GM18873 (cell line): ENCODE results near the gene COL2A1.
"Not testable (repeated sequence)": the region's sequence is repeated elsewhere in the genome, so short reads cannot be mapped to it uniquely, and the experiment has no call there.

Experiments used
- ATAC-seq: cut with Tn5 transposase; IDR thresholded peaks from one replicate; pipeline ENCODE4 v1.9.1; 2021; ENCODE audit warnings: mild to moderate bottlenecking, moderate library complexity, moderate number of reproducible peaks; ENCODE audit not compliant: unreplicated experiment, low FRiP score

COL2A1 gene

GRCh38 chr12:47978598-47978873, 25.7 kb downstream of the COL2A1 start:
- ATAC-seq, result no peak

- ATAC-seq, result no peak
These were observed 26.3 kb downstream of the COL2A1 start for GRCh38 chr12:47977772-47978597.

- no peak for ATAC-seq
These were observed 27.1 kb downstream of the COL2A1 start for GRCh38 chr12:47977046-47977771.

- ATAC-seq, result no peak
These were observed 28.5 kb downstream of the COL2A1 start for GRCh38 chr12:47975816-47976215.

GRCh38 chr12:47975036-47975620, 29.1 kb downstream of the COL2A1 start:
- no peak for ATAC-seq

GRCh38 chr12:47973870-47974269, 30.4 kb downstream of the COL2A1 start:
- no peak for ATAC-seq

GRCh38 chr12:47972895-47973294, 31.4 kb downstream of the COL2A1 start:
- no peak for ATAC-seq

- no peak for ATAC-seq
These were observed 33.4 kb downstream of the COL2A1 start for GRCh38 chr12:47970843-47971242.

GRCh38 chr12:47969845-47970244, 34.4 kb downstream of the COL2A1 start:
- no peak for ATAC-seq

GRCh38 chr12:47967461-47968321, 36.6 kb downstream of the COL2A1 start:
- no peak for ATAC-seq

- no peak for ATAC-seq
These were observed 38.7 kb downstream of the COL2A1 start for GRCh38 chr12:47965581-47965980.

GRCh38 chr12:47964106-47964728, 40.1 kb downstream of the COL2A1 start:
- ATAC-seq, result no peak

GRCh38 chr12:47963340-47964040, 40.8 kb downstream of the COL2A1 start, which contains the start of gene TMEM106C:
Gene TMEM106C, plus strand, starts transcription at chr12:47963596. Its CDS starts 641 bp downstream, at chr12:47964237.
- peak; percentile 89 for ATAC-seq

GRCh38 chr12:47962198-47962597, 42.1 kb downstream of the COL2A1 start:
- no peak for ATAC-seq

GRCh38 chr12:47957671-47958070, 46.6 kb downstream of the COL2A1 start:
- ATAC-seq, result not testable (repeated sequence)

GRCh38 chr12:47955059-47955458, 49.2 kb downstream of the COL2A1 start:
- no peak for ATAC-seq

- no peak for ATAC-seq
These were observed 49.7 kb downstream of the COL2A1 start for GRCh38 chr12:47954467-47955045.

- no peak for ATAC-seq
These were observed 50.2 kb downstream of the COL2A1 start for GRCh38 chr12:47954058-47954457.

GRCh38 chr12:47950856-47951468, 53.3 kb downstream of the COL2A1 start:
- no peak for ATAC-seq
